NCI-H1105 treated with DMSO at 0.1 percent for 48 hours (cell line): Measurements from ENCODE around the gene HMGXB4.
A peak's percentile ranks its signal among the peaks of the same experiment; 100 is the strongest.

Experiments
- DNase-seq: peaks from one replicate; lab custom pipeline; 2025; lab: John Stamatoyannopoulos, UW

Gene HMGXB4

DNA sequence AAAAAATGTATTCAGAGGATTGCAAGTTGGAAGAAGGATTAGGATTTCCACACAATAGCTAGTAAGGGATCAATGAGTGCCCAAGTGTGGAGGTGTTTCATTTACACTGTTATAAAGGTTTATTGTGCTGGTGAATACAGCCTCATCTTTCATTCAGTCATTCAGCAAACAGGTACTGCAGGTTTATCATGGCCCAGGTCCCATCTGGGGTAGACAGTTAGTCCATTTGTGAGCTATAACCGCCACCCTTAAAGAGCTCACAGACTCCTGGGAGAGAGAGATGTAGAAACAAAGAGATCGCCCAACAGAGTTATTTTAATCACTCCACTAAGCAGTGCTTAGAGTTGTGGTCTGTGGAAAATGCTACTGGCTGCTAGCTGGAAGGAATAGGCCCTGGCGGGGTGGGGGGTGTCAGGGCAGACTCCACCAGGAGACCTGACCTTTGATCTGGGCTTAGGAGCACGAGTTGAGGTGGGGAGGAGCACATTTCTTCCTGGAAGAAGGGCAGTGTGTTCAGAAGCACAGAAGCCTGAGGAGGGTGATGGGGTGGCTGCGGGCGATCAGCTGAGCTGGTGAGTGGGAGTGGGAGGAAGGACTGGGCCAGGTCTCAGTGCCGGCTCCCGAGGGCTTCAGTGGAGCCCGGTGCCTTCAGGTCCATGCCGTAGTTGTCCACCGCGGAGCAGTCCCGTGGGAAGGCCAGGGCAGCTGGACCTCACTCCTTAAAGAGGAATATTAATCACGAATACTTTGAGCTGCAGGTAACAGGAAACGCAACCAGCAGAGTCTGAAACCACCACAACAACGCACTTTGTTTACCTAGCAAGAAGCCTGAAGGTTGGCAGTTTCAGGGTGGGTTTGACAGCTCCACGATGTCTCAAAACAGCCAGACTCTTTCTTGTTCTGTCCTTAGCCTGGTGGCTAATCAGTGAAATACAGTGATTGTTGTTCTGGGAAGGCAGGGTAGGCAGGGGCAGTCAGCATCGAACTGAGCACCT is 53.6 kb downstream of the HMGXB4 start:
- DNase-seq, result no peak

DNA sequence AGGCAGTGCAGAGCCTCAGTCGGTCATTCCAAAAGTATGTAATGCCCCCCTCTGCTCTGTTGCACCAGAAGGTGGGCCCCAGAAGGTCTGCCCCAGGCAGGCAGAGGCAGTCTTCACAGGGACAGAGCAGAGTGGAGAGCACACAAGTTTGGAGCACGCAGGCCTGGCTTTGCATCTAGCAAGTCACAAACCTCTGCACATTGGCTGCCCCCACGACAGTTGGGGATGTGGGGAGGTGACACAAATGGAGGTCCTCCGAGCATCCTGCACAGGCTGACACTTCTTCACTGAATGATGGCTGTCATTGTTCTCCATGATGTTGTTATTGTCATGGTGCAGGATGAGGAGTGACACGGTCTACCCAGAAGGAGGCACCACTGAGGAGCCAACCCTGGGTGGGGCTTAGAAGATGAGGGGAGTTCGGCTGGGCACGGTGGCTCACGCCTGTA is 54.3 kb downstream of the HMGXB4 start:
- DNase-seq, result no peak

DNA sequence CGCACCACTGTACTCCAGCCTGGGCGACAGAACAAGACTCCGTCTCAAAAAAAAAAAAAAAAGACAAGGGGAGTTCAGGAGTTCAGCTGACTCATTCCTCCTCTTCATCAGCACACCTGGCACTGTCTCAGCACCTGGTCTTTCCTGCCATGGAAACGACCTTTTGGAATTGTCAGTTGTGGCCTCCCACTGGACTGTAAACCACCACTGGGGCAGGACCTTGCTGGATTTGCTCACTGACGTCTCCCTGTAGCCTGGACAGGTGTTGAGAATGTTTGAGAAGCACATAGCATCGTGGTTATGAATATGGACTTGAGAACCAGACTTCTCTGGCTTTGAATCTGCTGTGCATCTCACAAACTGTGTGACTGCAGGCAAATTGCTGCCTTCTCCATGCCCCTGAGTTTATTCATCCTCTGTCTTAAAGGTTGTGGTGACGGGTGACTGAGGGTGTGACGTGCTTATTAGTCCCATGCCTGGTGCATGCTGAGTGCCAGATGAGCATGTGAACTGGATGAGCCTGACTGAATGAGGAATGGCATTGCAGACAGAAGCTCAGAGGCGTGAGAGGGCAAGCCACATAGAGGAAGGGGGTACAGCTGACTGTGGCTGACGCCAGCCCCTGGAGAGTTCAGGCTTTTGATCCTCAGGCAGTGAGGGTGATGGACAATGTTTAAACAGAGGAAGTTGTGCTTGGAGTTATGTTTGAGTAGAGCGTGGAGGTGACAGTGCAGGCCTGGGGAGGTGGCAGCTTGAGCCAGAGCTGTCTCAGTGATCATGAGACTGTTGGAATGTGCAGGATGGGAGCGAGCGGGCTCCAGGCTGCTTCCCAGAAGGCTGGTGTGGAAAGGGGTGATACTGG is 55.1 kb downstream of the HMGXB4 start:
- no peak for DNase-seq

DNA sequence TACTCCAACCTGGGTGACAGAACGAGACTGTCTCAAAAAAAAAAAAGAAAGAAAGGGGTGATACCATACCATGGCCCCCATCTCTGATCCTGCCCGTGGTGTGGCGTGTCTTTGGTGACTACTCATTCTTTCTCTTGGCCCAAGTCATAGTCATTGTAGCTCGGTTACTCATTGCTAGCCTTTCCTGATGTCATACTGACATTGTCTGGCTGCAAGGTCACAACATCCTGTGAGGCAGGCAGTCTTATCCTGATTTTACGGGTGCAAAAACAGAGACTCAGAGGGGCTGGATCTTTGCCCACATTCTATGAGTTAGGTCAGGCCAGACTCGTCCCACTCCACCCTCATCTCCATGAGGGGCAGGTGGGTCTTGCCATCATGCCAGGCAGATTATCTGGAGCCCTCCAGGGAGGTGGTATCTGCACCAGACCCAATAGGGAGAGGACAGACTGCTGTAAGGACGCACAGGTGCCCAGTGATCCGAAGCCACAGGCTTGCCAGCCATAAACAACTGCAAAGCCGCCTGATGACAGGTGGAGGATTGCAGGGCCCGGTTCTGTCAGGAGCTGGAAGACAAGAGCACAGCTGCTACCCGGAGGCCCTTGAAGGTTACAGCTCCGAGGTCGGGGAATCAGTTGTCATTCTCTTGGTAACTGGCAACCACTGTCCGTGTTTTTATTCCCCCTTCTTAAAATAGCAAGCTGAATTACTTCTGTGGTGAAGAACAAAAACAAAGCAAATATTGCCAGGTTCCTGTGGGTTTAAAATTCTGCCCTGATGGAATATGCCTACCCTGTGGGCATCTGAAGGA is 56.2 kb downstream of the HMGXB4 start:
- DNase-seq, result peak; percentile 20

GRCh38 chr22:35314161-35314942 is 57.1 kb downstream of the HMGXB4 start:
- DNase-seq, result no peak

DNA sequence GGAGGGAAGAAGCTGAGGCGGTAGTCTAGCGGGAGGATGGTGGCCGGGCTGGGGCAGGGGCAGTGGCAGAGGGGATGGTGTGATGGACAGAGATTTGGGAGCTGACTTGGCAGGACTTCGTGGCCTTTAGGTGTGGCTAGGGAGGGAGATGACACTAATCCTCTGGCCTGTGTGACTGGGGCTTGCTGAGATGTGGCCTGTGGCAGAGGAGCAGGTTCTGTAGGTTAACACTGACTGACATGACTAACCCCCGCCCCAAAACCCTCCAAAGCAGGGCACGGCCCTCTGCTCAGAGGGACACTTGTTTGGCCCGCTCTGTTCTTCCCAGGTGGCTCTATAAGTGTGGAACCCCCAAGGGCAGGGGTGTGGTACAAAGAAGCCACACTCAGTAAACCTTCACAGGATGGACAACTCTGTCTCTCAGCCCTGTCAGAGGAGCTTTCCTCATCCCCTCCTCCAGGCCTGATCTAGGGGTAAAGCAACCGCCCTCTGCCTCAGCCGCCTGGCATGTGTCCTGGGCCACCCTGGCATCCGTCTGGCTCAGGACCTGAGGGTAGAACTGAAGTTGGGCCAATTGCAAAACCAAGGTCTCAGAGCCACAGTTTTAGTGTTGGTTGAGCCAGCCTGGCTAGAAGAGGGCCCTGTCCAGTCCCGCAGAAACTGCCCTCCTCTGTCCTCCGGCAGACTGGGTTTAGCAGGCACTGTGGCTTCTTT is 58.0 kb downstream of the HMGXB4 start:
- no peak for DNase-seq

DNA sequence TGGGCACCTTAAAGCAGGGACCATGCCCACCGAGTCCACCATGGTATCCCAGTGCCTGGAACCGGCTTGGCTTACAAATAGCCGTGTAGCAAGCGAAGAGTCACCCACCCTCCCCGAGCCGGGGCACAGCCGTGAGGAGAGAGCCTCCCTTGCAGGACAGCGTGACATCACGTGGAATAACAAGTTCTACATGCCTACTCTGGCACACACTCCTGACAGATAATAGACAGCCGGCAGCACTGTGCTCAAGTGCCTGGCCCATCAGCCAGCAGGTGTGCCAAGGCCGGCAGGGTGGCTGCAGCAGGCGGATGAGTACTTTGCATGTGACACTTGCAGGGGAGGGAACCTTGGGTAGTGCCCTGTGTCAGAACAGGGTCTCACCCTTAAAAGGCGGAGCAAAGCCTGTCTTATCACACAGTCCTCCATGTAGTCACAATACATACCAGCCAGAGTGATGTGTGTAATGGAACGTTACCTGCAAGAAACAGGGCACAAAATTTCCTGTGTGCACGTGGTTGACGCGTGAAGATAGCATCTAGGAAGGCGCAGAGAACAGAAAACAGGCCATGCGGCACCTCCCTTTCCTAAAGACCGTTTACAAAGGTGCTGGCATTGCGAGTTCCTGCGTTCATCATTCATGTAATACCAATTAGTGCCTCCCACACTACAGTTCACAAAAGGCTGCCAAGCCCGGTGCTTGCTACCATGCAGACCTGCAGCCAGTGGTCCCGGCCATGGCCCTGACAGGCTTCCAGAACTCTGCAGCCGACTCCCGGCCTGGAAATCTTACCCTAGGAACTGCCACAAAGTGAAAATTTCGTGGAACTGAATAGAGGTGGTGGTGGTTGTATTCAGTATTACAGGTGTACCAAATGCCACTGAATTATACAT is 58.8 kb downstream of the HMGXB4 start:
- DNase-seq, result peak; percentile 85

GRCh38 chr22:35316751-35317150 is 59.5 kb downstream of the HMGXB4 start:
- no peak for DNase-seq

DNA sequence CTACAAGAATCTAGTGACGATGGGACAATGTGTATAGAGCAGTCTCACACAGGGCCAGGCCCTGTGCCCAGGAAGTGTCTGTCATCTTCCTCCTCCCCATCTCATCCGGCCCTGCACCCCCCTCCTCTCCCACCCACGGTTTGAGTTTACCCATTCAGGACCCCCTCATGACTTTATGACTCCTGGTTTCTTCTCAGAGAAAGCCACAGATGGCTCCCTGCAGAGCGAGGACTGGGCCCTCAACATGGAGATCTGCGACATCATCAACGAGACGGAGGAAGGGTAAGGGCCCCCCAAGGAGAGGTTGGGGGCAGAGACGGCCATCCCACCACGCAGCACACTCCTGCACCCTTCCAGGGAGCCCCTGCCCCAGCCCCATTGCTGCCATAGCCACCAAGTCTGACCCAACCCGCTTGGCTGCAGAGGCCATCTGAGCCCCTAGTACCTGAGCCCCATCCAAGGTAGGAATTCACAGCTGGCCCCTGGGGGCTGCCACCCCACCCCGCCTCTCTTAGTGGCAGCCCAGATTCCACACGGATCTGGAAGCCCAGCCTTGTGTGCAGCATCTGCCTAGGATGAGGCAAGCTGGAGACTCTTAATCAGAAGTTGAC is 60.5 kb downstream of the HMGXB4 start:
- DNase-seq, result no peak

- DNase-seq, result no peak
Observed at GRCh38 chr22:35318346-35319215, 61.3 kb downstream of the HMGXB4 start.

DNA sequence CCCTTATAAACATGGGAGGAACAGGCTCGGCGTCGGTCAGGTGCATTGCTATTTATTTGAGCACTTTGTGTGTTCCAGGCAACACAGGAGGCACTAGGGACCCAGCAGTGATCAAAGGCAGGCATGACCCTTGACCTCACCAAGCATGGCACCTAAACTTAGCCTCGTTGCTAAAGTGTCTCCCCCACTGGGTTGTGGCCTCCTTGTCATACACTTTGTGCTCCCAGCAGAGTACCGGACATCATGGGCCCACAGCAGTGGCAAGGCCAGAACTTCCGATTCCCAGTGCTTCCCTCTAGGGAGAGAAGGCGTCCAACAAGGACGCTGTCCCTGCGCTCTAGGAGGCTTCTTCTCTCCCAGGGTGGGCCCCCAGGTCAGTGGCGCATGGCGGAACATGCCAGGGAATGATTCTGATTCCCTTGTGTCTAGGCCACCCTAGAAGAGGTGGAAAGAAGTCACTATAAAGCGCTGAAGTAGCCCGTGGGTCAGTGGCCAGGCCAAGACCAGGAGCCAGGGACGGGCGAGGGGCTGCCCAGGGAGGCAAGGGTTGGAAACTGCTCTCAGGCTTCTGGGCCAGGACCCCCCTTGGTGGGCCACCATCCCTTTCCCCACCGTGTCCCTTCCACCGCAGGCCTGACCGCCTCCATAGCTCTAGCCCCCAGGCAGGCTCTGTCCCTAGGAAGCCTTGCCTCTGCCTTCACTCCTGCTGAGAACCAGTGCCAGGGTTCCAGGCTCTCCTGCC is 62.1 kb downstream of the HMGXB4 start:
- DNase-seq, result no peak

DNA sequence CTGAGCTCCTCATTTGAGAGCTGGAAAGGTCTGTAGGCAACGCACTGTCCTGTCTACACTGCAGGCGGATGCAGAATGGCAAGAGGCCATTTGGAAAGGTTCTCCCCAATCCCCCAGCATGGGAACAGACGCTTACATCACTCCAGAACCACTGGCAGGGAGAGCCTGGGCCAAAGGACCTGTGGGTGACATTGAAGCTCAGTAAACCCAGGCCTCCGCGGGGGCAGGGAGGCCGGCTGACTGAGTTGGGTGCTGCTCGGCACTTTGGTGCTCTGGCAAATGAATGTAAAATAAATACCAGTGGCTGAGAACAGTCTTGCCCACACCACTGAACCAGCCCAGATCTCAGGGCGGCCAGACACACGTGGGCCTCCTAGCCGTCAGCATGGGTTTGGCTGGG is 64.8 kb downstream of the HMGXB4 start:
- DNase-seq, result no peak

- no peak for DNase-seq
Observed at GRCh38 chr22:35322893-35323292, 65.6 kb downstream of the HMGXB4 start.

DNA sequence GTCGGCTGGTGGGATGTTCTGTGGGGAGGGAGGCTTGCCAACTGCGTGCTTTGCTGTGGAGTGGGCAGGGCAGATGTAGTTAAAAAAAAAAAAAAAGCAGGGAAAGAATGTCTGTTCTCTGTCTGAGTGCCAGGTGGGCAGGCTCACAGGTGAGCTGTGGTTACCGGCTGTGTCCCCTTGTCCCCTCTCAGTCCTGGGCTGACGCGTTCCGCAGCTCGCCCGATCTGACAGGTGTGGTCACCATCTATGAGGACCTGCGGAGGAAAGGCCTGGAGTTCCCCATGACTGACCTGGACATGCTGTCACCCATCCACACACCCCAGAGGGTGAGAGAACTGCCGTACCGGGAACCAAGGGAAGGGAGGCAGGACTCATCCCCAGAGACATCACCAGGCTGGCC is 66.0 kb downstream of the HMGXB4 start:
- DNase-seq, result no peak

GRCh38 chr22:35324067-35324466 is 66.8 kb downstream of the HMGXB4 start:
- DNase-seq, result no peak

DNA sequence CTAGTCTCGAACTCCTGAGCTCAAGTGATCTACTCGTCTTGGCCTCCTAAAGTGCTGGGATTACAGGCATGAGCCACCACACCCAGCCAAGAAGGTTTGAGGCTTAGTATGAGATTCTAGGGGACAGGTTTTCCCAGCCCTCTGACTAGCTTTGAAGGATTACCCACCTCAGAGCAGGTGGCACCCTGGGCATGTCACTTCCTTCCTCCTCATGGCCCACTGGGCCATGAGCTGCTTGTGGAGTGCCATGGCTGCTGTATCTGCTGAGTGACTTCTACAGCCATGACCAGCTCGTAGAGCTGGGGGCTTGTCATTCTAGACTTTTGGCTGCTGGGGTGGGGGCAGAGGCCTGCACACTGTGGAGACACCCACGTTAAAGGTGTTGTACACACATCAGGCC is 67.5 kb downstream of the HMGXB4 start:
- no peak for DNase-seq

- DNase-seq, result no peak
Observed at GRCh38 chr22:35325209-35325608, 67.9 kb downstream of the HMGXB4 start.
